Choroid plexus epithelial cell (primary cell): Measurements from ENCODE around the gene ETV3L.
"Not testable (repeated sequence)": the region's sequence is repeated elsewhere in the genome, so short reads cannot be mapped to it uniquely, and the experiment has no call there.

Experiments used
- DNase-seq: peaks from one replicate; pipeline ENCODE4 v3.0.0-alpha.2; 2010; ENCODE audit warnings: low read depth
- H3K4me3 ChIP-seq: 2 replicates; pipeline ENCODE4 v1.5.1; 2011; ENCODE audit warnings: low read depth, mild to moderate bottlenecking, control low read depth, low read length, moderate library complexity
- CTCF ChIP-seq: conservative IDR thresholded peaks from 2 replicates; pipeline ENCODE4 v1.5.1; 2011; ENCODE audit warnings: low read depth, mild to moderate bottlenecking, control low read depth, inconsistent platforms, low read length, moderate library complexity

ETV3L gene

GRCh38 chr1:157084720-157085119 lies 14.9 kb downstream of the ETV3L start:
- TF ChIP-seq CTCF: no peak
- H3K4me3 ChIP-seq: no peak overlapping the region
- DNase-seq: no peak

DNA sequence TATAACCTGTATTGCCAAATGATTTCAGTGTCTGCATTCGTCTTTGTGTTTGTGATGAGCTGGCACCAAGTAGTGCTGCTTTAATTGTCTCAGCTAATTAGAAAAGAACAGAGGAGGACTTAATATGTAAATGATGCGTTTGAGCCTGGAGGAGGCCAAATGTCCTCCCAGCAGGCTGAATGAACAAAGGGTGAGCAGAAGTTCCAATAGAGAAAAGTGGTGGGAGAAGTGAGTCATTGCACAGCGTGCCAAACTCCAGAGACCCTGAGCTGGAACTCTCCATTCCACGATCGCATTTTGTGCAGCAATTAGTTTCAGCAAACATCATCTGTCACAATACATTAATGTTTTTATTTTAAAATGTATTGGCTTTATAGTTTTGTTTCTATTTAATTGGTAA lies 17.9 kb downstream of the ETV3L start:
- DNase-seq: no peak

DNA sequence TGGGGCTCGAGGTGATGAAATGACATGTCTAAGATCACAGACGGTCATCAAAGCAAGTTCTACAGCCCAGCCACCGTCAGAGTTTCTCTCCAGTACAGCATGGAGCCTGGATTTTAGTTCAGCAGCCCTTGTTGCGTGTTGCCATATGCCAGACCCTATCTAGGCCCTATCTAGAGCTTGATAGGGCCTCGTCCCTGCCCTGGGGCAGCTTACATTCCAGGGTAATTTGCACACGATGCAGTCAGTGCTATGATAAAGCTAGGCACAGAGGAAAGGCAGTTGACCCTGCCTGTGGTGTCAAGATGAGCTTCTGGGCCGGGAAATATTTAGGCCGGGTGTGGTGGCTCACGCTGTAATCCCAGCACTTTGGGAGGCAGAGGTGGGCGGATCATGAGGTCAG lies 18.9 kb downstream of the ETV3L start:
- no peak for TF ChIP-seq CTCF
- DNase-seq: no peak
- no peak overlapping the region for H3K4me3 ChIP-seq

More for the DNA sequence above, 17.9 kb downstream of the ETV3L start:
- H3K4me3 ChIP-seq: no peak overlapping the region
- no peak for TF ChIP-seq CTCF

GRCh38 chr1:157077394-157077793 lies 22.2 kb downstream of the ETV3L start:
- H3K4me3 ChIP-seq: no peak overlapping the region
- TF ChIP-seq CTCF: no peak
- DNase-seq: no peak

DNA sequence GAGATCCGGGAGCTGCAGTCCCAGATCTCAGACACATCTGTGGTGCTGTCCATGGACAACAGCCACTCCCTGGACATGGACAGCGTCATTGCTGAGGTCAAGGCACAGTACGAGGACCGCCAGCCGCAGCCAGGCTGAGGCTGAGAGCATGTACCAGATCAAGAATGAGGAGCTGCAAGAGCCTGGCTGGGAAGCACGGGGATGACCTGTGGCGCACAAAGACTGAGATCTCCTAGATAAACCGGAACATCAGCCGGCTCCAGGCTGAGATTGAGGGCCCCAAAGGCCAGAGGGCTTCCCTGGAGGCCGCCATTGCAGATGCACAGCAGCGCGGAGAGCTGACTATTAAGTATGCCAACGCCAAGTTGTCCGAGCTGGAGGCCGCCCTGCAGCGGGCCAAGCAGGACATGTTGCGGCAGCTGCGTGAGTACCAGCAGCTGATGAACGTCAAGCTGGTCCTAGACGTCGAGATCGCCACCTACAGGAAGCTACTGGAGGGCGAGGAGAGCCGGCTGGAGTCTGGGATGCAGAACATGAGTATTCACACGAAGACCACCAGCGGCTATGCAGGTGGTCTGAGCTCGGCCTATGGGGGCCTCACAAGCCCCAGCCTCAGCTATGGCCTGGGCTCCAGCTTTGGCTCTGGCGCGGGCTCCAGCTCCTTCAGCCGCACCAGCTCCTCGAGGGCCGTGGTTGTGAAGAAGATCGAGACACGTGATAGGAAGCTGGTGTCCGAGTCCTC lies 25.5 kb downstream of the ETV3L start:
- H3K4me3 ChIP-seq: no peak overlapping the region
- TF ChIP-seq CTCF: peak; percentile 74
- peak; percentile 81 for DNase-seq

GRCh38 chr1:157069601-157070000 lies 30.0 kb downstream of the ETV3L start:
- DNase-seq: no peak
- no peak for TF ChIP-seq CTCF
- no peak overlapping the region for H3K4me3 ChIP-seq

DNA sequence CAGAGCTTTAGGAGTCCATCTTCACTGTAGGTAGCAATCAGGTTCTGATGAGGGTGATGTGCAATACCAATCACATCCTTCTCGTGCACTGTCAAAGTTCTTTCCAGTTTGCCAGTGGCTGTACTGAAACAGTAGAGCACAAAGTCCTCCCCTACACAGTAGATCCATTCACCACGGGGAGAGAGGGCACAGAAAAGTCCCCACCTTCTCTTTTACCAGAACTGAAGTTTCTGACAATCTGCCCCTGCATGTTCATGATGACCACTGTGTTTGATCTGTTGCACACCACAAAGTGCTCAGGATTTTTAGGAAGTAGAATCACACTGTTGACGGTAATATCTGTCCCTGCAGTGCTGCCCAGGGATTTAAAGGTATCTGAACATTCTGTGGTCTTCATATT lies 40.4 kb downstream of the ETV3L start:
- not testable (repeated sequence) for H3K4me3 ChIP-seq, DNase-seq

DNA sequence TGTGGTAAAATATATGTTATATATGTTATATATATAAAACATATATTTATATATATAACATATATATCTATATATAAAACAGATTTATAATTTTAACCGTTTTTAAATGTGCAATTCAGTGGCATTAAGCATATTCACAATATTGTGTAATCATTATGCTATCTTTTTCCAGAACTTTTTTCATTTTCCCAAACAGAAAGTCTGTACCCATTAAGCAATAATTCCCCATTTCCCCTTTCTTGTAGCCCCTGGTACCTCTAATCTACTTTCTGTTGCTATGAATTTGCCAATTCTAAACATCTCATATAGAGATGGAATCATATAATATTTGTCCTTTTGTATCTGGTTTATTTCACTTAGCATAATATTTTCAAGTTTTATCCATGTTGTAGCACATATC lies 43.3 kb downstream of the ETV3L start:
- H3K4me3 ChIP-seq: no peak overlapping the region
- no peak for TF ChIP-seq CTCF
- no peak for DNase-seq

GRCh38 chr1:157055729-157056128 lies 43.9 kb downstream of the ETV3L start:
- not testable (repeated sequence) for H3K4me3 ChIP-seq, DNase-seq
